GM12878 (cell line): ENCODE results near the gene ATP6V1A. TPM values are rescaled to one million over a fixed set of nuclear protein-coding genes. Genes with fewer than 3 reads are reported as not detected.
A peak's percentile ranks its signal among the peaks of the same experiment; 100 is the strongest.

Source experiments
- BACH1 ChIP-seq: fragments of 450-650 bp; IDR thresholded peaks from 2 replicates; pipeline ENCODE4 v1.6.1; 2017; ENCODE audit warnings: mild to moderate bottlenecking, borderline replicate concordance
- CEBPB ChIP-seq, 2 experiments: fragments of 150-350 bp in 1 of 2; IDR thresholded peaks; 2 replicates each; pipeline ENCODE4 v1.6.1; 2012 to 2014; ENCODE audit warnings: low read depth in 2 of 2, low read length in 2 of 2, borderline replicate concordance in 1 of 2, inconsistent platforms in 1 of 2
- EP300 ChIP-seq, 2 experiments: fragments of 150-350 bp in 1 of 2; IDR thresholded peaks; 2 replicates each; pipeline ENCODE4 v1.6.1; 2011 to 2012; ENCODE audit warnings: low read depth in 2 of 2, low read length in 2 of 2, borderline replicate concordance in 1 of 2, improper control_type of control experiment in 1 of 2, inconsistent platforms in 1 of 2; ENCODE audit not compliant: control insufficient read depth in 1 of 2
- HDAC2 ChIP-seq: fragments of 200-600 bp; sonication (generic); IDR thresholded peaks from 2 replicates; pipeline ENCODE4 v1.6.1; 2017
- HDGF ChIP-seq: fragments of 450-650 bp; IDR thresholded peaks from 2 replicates; pipeline ENCODE4 v1.6.1; 2016; ENCODE audit warnings: antibody characterized with exemption
- KDM1A ChIP-seq: fragments of 200-600 bp; sonication (generic); IDR thresholded peaks from 2 replicates; pipeline ENCODE4 v1.6.1; 2016; ENCODE audit warnings: borderline replicate concordance
- MYB ChIP-seq: fragments of 150-350 bp; IDR thresholded peaks from 2 replicates; pipeline ENCODE4 v1.6.1; 2014; ENCODE audit warnings: mild to moderate bottlenecking, low read depth, low read length, borderline replicate concordance
- MYC ChIP-seq: IDR thresholded peaks from 2 replicates; pipeline ENCODE4 v1.6.1; 2011; ENCODE audit warnings: mild to moderate bottlenecking, low read length, moderate library complexity, inconsistent platforms; ENCODE audit not compliant: insufficient read depth, insufficient replicate concordance, insufficient read length, severe bottlenecking
- NFYB ChIP-seq: IDR thresholded peaks from 2 replicates; pipeline ENCODE4 v1.6.1; 2011; ENCODE audit warnings: low read depth, mild to moderate bottlenecking, low read length, improper control_type of control experiment, moderate library complexity; ENCODE audit not compliant: insufficient read depth
- PML ChIP-seq: IDR thresholded peaks from 2 replicates; pipeline ENCODE4 v1.6.1; 2012; ENCODE audit warnings: low read length, inconsistent platforms
- RAD21 ChIP-seq: IDR thresholded peaks from 2 replicates; pipeline ENCODE4 v1.6.1; 2011; ENCODE audit warnings: mild to moderate bottlenecking, low read depth, low read length, moderate library complexity; ENCODE audit not compliant: insufficient read depth
- RFX5 ChIP-seq: IDR thresholded peaks from 2 replicates; pipeline ENCODE4 v1.6.1; 2011; ENCODE audit warnings: low read depth, low read length, improper control_type of control experiment
- SMARCA5 ChIP-seq: fragments of 450-650 bp; IDR thresholded peaks from 2 replicates; pipeline ENCODE4 v1.6.1; 2017; ENCODE audit warnings: mild to moderate bottlenecking
- SP1 ChIP-seq: IDR thresholded peaks from one replicate; pipeline ENCODE4 v1.6.1; 2011; ENCODE audit warnings: low read depth, low read length
- SREBF1 ChIP-seq: IDR thresholded peaks from 2 replicates; pipeline ENCODE4 v1.6.1; 2012; ENCODE audit warnings: mild to moderate bottlenecking, low read length
- SRF ChIP-seq, 2 experiments: IDR thresholded peaks; 2 replicates each; pipeline ENCODE4 v1.6.1; 2011; ENCODE audit warnings: low read depth in 2 of 2, low read length in 2 of 2, mild to moderate bottlenecking in 1 of 2, moderate library complexity in 1 of 2
- STAT3 ChIP-seq: IDR thresholded peaks from 2 replicates; pipeline ENCODE4 v1.6.1; 2011; ENCODE audit warnings: low read depth, low read length, improper control_type of control experiment
- TCF12 ChIP-seq: IDR thresholded peaks from 2 replicates; pipeline ENCODE4 v1.6.1; 2011; ENCODE audit warnings: low read depth, mild to moderate bottlenecking, low read length
- TCF3 ChIP-seq: IDR thresholded peaks from 2 replicates; pipeline ENCODE4 v1.6.1; 2012; ENCODE audit warnings: low read depth, mild to moderate bottlenecking, low read length, borderline replicate concordance; ENCODE audit not compliant: insufficient read depth
- ZNF217 ChIP-seq: fragments of 450-650 bp; IDR thresholded peaks from 2 replicates; pipeline ENCODE4 v1.6.1; 2017; ENCODE audit warnings: antibody characterized with exemption, mild to moderate bottlenecking
- ZZZ3 ChIP-seq: IDR thresholded peaks from 2 replicates; pipeline ENCODE4 v1.6.1; 2011; ENCODE audit warnings: low read depth; ENCODE audit not compliant: control insufficient read depth, insufficient read length
- polyA plus RNA-seq, 11 experiments: library from polyadenylated mRNA; depleted of rRNA in 4 of 11; unstranded in 6 of 11; stranded (reverse) in 5 of 11; fragments of >200 nt; fragmentation: Nextera tagmentation in 4 of 11; fragmentation: Illumina TruSeq in 1 of 11; extraction: Ambion mirVana in 4 of 11; extraction: Trizol in 1 of 11; gene quantifications; 1 replicate in 1 of 11; 2 replicates in 10 of 11; pipeline versions ENCODE4 v1.2.1 to v1.2.3, GENCODE V29; 2011 to 2016; ENCODE audit warnings: inconsistent platforms in 2 of 11, missing spikeins in 2 of 11, low read depth in 1 of 11
- total RNA-seq, 4 experiments: library from RNA; depleted of rRNA in 3 of 4; stranded (reverse); fragments of >200 nt in 3 of 4; fragmentation: Illumina TruSeq in 1 of 4; extraction: Trizol in 1 of 4; gene quantifications; 2 replicates each; pipeline versions ENCODE4 v1.2.1 to v1.2.3, GENCODE V29; 2013 to 2021
- TF ChIP-seq, protein P1 (sequence below): IDR thresholded peaks from 2 replicates; pipeline ENCODE4 v1.6.1; 2012; ENCODE audit warnings: low read length, inconsistent platforms
- TF ChIP-seq, protein P2 (sequence below): fragments of 150-350 bp; IDR thresholded peaks from 2 replicates; pipeline ENCODE4 v1.6.1; 2014; ENCODE audit warnings: mild to moderate bottlenecking, low read depth, low read length
- TF ChIP-seq, protein P3 (sequence below): fragments of 450-650 bp; IDR thresholded peaks from 2 replicates; pipeline ENCODE4 v1.6.1; 2018; ENCODE audit warnings: borderline replicate concordance, mild to moderate bottlenecking; ENCODE audit not compliant: partially characterized antibody
- TF ChIP-seq, protein P4 (sequence below): IDR thresholded peaks from 2 replicates; pipeline ENCODE4 v1.6.1; 2011; ENCODE audit warnings: borderline replicate concordance, low read depth, mild to moderate bottlenecking, moderate library complexity, mixed read lengths, low read length; ENCODE audit not compliant: insufficient read depth; ENCODE audit errors: extremely low read length

The ATP6V1A gene
- total and polyA plus RNA-seq, 10 of the 15 experiments (the other 5 are each of a cell fraction or from before 2014, with no cell fraction given): 22.4 to 65.8 (median 47.7) TPM

DNA sequence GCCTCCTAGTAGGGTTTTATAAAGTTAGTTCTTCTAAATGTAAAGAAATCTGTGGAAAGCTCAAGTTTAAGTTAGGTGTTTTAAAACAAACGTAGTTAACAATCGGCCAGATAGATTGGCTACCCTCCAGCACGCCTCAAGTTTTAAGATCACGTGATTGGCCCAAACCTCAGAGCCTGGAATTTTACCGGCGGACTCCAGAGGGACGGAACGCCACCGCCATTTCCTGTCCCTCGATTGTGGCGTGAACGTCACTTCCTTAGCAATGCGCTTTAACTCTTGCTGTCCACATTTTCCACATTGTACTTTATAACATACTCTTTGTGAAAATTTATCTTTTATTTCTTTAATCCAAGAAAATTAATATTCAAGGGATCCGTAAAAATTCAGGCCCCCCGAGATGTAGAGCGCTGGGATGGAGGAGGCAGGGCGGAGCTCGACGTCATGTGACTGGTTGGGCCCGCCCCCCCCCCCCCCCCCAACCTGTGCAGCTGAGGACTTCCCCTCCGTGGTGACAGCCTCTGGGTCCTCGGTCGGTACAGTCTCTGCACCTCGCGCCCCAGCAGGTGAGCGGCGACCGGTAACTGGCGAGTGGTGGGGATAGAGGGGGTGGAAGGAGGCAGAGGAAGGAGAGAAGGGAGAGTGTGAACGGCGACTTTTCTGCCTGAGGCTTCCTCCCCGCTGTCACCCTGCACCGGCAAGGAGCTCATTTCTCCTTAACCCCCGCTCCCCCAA, at the start of gene ATP6V1A (continued):
- TF ChIP-seq, protein P1, sequence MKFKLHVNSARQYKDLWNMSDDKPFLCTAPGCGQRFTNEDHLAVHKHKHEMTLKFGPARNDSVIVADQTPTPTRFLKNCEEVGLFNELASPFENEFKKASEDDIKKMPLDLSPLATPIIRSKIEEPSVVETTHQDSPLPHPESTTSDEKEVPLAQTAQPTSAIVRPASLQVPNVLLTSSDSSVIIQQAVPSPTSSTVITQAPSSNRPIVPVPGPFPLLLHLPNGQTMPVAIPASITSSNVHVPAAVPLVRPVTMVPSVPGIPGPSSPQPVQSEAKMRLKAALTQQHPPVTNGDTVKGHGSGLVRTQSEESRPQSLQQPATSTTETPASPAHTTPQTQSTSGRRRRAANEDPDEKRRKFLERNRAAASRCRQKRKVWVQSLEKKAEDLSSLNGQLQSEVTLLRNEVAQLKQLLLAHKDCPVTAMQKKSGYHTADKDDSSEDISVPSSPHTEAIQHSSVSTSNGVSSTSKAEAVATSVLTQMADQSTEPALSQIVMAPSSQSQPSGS: no peak
- TF ChIP-seq SRF (IDR thresholded peaks at IDR 0.05; ENCODE audit: low read depth in 2 of 2, low read length in 2 of 2) (no peak), TCF12 (no peak), CEBPB (IDR thresholded peaks at IDR 0.05; ENCODE audit: borderline replicate concordance in 1 of 2, low read depth in 2 of 2, low read length in 2 of 2) (no peak), SP1 (no peak), KDM1A (no peak), ZZZ3 (no peak), RAD21 (no peak), STAT3 (no peak), ZNF217 (no peak), NFYB (no peak), HDAC2 (no peak), PML (no peak), BACH1 (no peak), RFX5 (no peak), SREBF1 (no peak), TCF3 (0 out of 2 replicates have a peak, but pooled peaks have one; percentile 40), EP300 (IDR thresholded peaks at IDR 0.05; ENCODE audit: borderline replicate concordance in 1 of 2, control insufficient read depth in 1 of 2, low read depth in 2 of 2, low read length in 2 of 2) (no peak), MYB (no peak), SMARCA5 (peak; percentile 84), MYC (no peak), HDGF (no peak)
- TF ChIP-seq, protein P2, sequence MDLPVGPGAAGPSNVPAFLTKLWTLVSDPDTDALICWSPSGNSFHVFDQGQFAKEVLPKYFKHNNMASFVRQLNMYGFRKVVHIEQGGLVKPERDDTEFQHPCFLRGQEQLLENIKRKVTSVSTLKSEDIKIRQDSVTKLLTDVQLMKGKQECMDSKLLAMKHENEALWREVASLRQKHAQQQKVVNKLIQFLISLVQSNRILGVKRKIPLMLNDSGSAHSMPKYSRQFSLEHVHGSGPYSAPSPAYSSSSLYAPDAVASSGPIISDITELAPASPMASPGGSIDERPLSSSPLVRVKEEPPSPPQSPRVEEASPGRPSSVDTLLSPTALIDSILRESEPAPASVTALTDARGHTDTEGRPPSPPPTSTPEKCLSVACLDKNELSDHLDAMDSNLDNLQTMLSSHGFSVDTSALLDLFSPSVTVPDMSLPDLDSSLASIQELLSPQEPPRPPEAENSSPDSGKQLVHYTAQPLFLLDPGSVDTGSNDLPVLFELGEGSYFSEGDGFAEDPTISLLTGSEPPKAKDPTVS: no peak
- TF ChIP-seq, protein P3, sequence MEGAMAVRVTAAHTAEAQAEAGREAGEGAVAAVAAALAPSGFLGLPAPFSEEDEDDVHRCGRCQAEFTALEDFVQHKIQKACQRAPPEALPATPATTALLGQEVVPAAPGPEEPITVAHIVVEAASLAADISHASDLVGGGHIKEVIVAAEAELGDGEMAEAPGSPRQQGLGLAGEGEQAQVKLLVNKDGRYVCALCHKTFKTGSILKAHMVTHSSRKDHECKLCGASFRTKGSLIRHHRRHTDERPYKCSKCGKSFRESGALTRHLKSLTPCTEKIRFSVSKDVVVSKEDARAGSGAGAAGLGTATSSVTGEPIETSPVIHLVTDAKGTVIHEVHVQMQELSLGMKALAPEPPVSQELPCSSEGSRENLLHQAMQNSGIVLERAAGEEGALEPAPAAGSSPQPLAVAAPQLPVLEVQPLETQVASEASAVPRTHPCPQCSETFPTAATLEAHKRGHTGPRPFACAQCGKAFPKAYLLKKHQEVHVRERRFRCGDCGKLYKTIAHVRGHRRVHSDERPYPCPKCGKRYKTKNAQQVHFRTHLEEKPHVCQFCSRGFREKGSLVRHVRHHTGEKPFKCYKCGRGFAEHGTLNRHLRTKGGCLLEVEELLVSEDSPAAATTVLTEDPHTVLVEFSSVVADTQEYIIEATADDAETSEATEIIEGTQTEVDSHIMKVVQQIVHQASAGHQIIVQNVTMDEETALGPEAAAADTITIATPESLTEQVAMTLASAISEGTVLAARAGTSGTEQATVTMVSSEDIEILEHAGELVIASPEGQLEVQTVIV: no peak
- TF ChIP-seq, protein P4, sequence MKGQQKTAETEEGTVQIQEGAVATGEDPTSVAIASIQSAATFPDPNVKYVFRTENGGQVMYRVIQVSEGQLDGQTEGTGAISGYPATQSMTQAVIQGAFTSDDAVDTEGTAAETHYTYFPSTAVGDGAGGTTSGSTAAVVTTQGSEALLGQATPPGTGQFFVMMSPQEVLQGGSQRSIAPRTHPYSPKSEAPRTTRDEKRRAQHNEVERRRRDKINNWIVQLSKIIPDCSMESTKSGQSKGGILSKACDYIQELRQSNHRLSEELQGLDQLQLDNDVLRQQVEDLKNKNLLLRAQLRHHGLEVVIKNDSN: peak; percentile 61
